OCI-LY7 (cell line): ENCODE results near the gene LILRA5. TPM values are rescaled to one million over a fixed set of nuclear protein-coding genes. Genes with fewer than 3 reads are reported as not detected.
"Not testable (repeated sequence)": the region's sequence is repeated elsewhere in the genome, so short reads cannot be mapped to it uniquely, and the experiment has no call there.

Experiments
- BruUV-seq: library from RNA; stranded (reverse); fragments of 400-500 nt; replicated peaks from 2 replicates; lab custom pipeline; 2021; lab: Mats Ljungman, UMichigan
- CTCF ChIA-PET: fragments of 300-600 bp; sonication (Branson Sonifier 250); formaldehyde crosslinking; loops from one replicate; lab custom pipeline; 2022; ENCODE audit warnings: antibody characterized with exemption; ENCODE audit not compliant: unreplicated experiment; lab: Charles Lee
- POLR2A ChIA-PET: fragments of 300-600 bp; sonication (Branson Sonifier 250); formaldehyde crosslinking; loops from one replicate; lab custom pipeline; 2022; ENCODE audit warnings: antibody characterized with exemption; lab: Charles Lee
- DNase-seq: peaks from one replicate; pipeline ENCODE4 v3.0.0-alpha.2; 2015; ENCODE audit warnings: low spot score
- H2AFZ ChIP-seq: fragments of 200-600 bp; sonication (generic), shearing (Covaris generic); 2 replicates; pipeline ENCODE4 v1.6.1; 2014; ENCODE audit warnings: mild to moderate bottlenecking, antibody characterized with exemption, low read length, moderate library complexity
- H3K27ac ChIP-seq: fragments of 200-600 bp; sonication (generic); 2 replicates; pipeline ENCODE4 v1.5.1; 2014; ENCODE audit warnings: mixed run types, low read depth, mild to moderate bottlenecking, moderate library complexity, low read length, inconsistent platforms; ENCODE audit not compliant: poor library complexity, severe bottlenecking
- H3K36me3 ChIP-seq: fragments of 200-600 bp; sonication (generic); 2 replicates; pipeline ENCODE4 v1.6.1; 2014; ENCODE audit warnings: mild to moderate bottlenecking, antibody characterized with exemption, low read length, moderate library complexity, mixed read lengths; ENCODE audit not compliant: insufficient read depth
- H3K4me1 ChIP-seq: fragments of 200-600 bp; sonication (generic); 2 replicates; pipeline ENCODE4 v1.5.1; 2014; ENCODE audit warnings: mild to moderate bottlenecking, low read length; ENCODE audit not compliant: insufficient read depth, poor library complexity, severe bottlenecking
- H3K4me2 ChIP-seq: fragments of 200-600 bp; sonication (generic); 2 replicates; pipeline ENCODE4 v1.6.1; 2014; ENCODE audit warnings: mild to moderate bottlenecking, low read length
- H3K4me3 ChIP-seq: fragments of 200-600 bp; sonication (generic); 2 replicates; pipeline ENCODE4 v1.5.1; 2014; ENCODE audit warnings: mild to moderate bottlenecking, low read depth, low read length; ENCODE audit not compliant: poor library complexity, severe bottlenecking
- H3K79me2 ChIP-seq: fragments of 200-600 bp; sonication (generic); 2 replicates; pipeline ENCODE4 v1.6.1; 2016; ENCODE audit warnings: low read depth, mild to moderate bottlenecking, low read length, moderate library complexity, mixed read lengths; ENCODE audit not compliant: insufficient read depth
- H3K9me2 ChIP-seq: fragments of 200-600 bp; sonication (generic); 2 replicates; pipeline ENCODE4 v1.6.1; 2016; ENCODE audit warnings: mild to moderate bottlenecking, low read length, mixed read lengths; ENCODE audit not compliant: insufficient read depth
- H3K9me3 ChIP-seq: fragments of 200-600 bp; sonication (generic); 2 replicates; pipeline ENCODE4 v1.6.1; 2014; ENCODE audit warnings: mild to moderate bottlenecking, mixed run types, low read length, mixed read lengths
- H4K20me1 ChIP-seq: fragments of 200-600 bp; sonication (generic); 2 replicates; pipeline ENCODE4 v1.6.1; 2014; ENCODE audit warnings: mild to moderate bottlenecking, antibody characterized with exemption, low read length, moderate library complexity, mixed read lengths; ENCODE audit not compliant: insufficient read depth
- CTCF ChIP-seq: fragments of 200-600 bp; sonication (generic); conservative IDR thresholded peaks from 2 replicates; pipeline ENCODE4 v1.5.1; 2014; ENCODE audit warnings: mild to moderate bottlenecking, antibody characterized with exemption, low read length, moderate library complexity, mixed read lengths
- EZH2phosphoT487 ChIP-seq: fragments of 200-600 bp; sonication (generic); IDR thresholded peaks from 2 replicates; pipeline ENCODE4 v1.6.1; 2018; ENCODE audit warnings: low read depth, borderline replicate concordance, mild to moderate bottlenecking, mixed run types, antibody characterized with exemption, low read length, moderate library complexity, mixed read lengths
- intact Hi-C: fragments of 100-400 bp; cut with micrococcal nuclease; formaldehyde crosslinking; loops from one replicate; pipeline ENCODE4 v1.10.0; 2022; ENCODE audit not compliant: unreplicated experiment
- total RNA-seq, 2 experiments: library from RNA; depleted of rRNA in 1 of 2; stranded (reverse); fragments of >200 nt in 1 of 2; shearing (Covaris generic) in 1 of 2; gene quantifications; 2 replicates each; pipeline ENCODE4 v1.2.3, GENCODE V29; 2014 to 2022

LILRA5 gene
- total RNA-seq, 2 experiments from 2014 or later: not detected

- Histone ChIP-seq H3K79me2 (no peaks in the 10 kb centered on the region), H3K36me3 (no peaks in the 10 kb centered on the region), H3K4me3 (no peak overlapping the region), H4K20me1 (no peaks in the 10 kb centered on the region), H2AFZ (peak overlapping the region; percentile 22; the same call in 1 of the 2 replicates), H3K9me3 (no peaks in the 10 kb centered on the region), H3K4me1 (peaks cover 22% of the 10 kb centered on the region), H3K27ac (no peak overlapping the region), H3K4me2 (peak overlapping the region; percentile 1; the same call in 1 of the 2 replicates), H3K9me2 (no peaks in the 10 kb centered on the region)
- peak; percentile 24 for DNase-seq
- CTCF ChIA-PET: no interaction called here
- intact Hi-C loops: no loop called here
- TF ChIP-seq EZH2phosphoT487 (no peak), CTCF (no peak)
- no TSS peak for BruUV-seq
- POLR2A ChIA-PET: interaction anchor here (0.5 kb wide), 1 partner anchor 366 kb away, joined by 3 read pairs; no protein-coding TSS in a partner anchor
Observed at GRCh38 chr19:54282686-54283470, 30.1 kb downstream of the LILRA5 start.

- intact Hi-C loops, CTCF ChIA-PET: not testable (repeated sequence)
Observed at GRCh38 chr19:54281729-54282075, 31.3 kb downstream of the LILRA5 start.

DNA sequence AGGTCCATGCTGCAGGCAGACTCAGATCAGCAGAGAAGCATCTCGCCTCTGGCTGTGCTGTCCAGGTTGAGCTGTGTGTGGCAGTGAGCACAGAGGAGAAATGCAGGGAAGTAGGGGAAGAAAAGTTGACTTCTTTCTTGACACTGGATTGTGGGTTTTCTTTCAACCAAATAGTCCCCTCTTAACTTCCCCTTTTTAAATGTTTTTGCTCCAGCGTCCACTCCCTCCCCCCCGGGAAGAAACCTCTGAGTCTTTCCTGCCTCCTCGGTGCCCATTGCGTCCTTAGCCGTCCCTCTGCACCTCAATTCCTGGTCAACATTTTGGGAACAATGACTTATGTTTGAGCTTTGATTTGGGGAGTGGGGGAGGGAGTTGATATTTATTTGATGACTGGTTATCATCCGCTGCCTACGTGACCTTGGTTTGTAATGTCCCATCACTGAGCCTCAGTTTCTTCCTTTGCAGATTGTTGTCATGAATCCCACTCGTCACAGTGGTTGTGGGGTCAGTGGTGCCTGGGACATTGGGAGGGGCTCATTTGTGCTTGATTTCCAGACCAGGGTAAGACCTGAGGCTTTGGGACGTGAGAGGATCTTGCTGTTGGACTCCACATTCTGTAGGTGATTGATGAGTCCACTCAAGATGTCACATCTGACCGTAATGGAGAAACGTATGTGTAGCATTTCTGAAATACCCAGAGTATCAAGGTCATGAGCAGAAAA, 31.8 kb downstream of the LILRA5 start, which contains the start of gene LILRB2:
LILRB2 (minus strand) TSS at position 104 of the 722 bp plus-strand sequence. CDS start 614 bp downstream, outside the sequence.
- no peaks in the 10 kb centered on the region for H3K9me3 ChIP-seq
- no peaks in the 10 kb centered on the region for H4K20me1 ChIP-seq
- peaks cover 22% of the 10 kb centered on the region for H3K4me1 ChIP-seq
- TF ChIP-seq CTCF (no peak), EZH2phosphoT487 (no peak)
- no peaks in the 10 kb centered on the region for H3K36me3 ChIP-seq
- H2AFZ ChIP-seq: no peak within 1 kb of the TSS
- H3K79me2 ChIP-seq: no peaks in the 10 kb centered on the region
- intact Hi-C loops: no loop called here
- POLR2A ChIA-PET: no interaction called here
- BruUV-seq: no TSS peak
- CTCF ChIA-PET: no interaction called here
- no peak within 1 kb of the TSS for H3K4me3 ChIP-seq
- no peak within 1 kb of the TSS for H3K27ac ChIP-seq
- H3K9me2 ChIP-seq: no peaks in the 10 kb centered on the region
- H3K4me2 ChIP-seq: no peak within 1 kb of the TSS
- no peak for DNase-seq

More at GRCh38 chr19:54281729-54282075, 31.3 kb downstream of the LILRA5 start:
- H4K20me1 ChIP-seq, H3K36me3 ChIP-seq, H3K27ac ChIP-seq, H3K4me2 ChIP-seq, H2AFZ ChIP-seq, POLR2A ChIA-PET, BruUV-seq, H3K9me2 ChIP-seq, DNase-seq, H3K79me2 ChIP-seq, H3K9me3 ChIP-seq, H3K4me3 ChIP-seq: not testable (repeated sequence)
- peaks cover 22% of the 10 kb centered on the region for H3K4me1 ChIP-seq

DNA sequence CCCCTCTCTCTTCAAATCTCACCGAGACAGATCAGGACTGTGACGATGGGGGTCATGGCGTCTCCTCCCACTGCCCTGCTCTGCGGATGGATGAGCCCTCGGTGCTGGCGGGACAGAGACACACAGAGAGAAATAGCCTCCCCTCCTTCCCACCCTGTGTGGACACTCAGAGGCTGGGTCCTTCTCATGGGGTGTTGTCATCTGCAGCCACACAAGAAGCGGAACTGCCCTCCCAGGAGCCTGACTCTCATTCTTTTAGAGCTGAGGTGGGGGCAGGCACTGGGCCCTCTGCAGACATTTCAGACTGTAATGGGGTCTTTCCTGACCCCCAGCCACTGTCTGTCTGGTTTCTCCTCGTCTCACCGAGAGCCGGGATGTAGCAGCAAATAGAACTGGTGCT, 32.5 kb downstream of the LILRA5 start:
- H3K4me2 ChIP-seq, H3K9me2 ChIP-seq, H2AFZ ChIP-seq, H4K20me1 ChIP-seq, POLR2A ChIA-PET, BruUV-seq, H3K9me3 ChIP-seq, intact Hi-C loops, H3K4me3 ChIP-seq, H3K79me2 ChIP-seq, CTCF ChIA-PET, DNase-seq, H3K36me3 ChIP-seq, H3K27ac ChIP-seq: not testable (repeated sequence)
- peaks cover 17% of the 10 kb centered on the region for H3K4me1 ChIP-seq
